GM18867 (cell line): Measurements from ENCODE around the gene PRMT2.
"Not testable (repeated sequence)": the region's sequence is repeated elsewhere in the genome, so short reads cannot be mapped to it uniquely, and the experiment has no call there.

Experiments used
- ATAC-seq: cut with Tn5 transposase; IDR thresholded peaks from one replicate; pipeline ENCODE4 v1.9.1; 2021; ENCODE audit warnings: mild to moderate bottlenecking, moderate library complexity; ENCODE audit not compliant: unreplicated experiment

Gene PRMT2

DNA sequence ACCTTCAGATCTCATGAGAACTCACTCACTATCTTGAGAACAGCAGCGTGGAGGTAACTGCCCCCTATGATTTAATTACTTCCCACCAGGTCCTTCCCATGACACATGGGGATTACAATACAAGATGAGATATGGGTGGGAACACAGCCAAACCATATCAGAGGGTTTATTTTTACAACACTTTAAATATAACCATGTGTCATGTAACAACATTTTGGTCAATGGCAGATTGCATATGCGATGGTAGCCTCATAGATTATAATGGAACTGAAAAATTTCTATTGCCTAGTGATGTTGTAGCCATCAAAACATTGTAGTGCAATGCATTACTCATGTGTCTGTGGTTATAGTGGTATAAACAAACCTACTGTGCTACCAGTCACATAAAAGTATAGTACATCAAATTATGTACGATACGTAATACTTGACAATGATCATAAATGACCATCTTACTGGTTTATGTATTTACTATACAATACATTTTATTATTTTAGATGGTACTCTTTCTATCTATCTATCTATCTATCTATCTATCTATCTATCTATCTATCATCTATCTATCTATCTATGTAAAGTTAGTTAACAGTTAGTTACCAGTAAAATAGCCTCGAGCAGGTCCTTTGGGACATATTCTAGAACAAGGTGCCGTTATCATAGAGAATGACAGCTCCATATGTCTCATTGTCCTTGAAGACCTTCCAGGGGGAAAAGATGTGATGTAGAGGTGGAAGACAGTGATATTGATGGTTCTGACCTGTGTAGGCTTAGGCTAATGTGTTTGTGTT is 18.0 kb upstream of the PRMT2 start:
- no peak for ATAC-seq

DNA sequence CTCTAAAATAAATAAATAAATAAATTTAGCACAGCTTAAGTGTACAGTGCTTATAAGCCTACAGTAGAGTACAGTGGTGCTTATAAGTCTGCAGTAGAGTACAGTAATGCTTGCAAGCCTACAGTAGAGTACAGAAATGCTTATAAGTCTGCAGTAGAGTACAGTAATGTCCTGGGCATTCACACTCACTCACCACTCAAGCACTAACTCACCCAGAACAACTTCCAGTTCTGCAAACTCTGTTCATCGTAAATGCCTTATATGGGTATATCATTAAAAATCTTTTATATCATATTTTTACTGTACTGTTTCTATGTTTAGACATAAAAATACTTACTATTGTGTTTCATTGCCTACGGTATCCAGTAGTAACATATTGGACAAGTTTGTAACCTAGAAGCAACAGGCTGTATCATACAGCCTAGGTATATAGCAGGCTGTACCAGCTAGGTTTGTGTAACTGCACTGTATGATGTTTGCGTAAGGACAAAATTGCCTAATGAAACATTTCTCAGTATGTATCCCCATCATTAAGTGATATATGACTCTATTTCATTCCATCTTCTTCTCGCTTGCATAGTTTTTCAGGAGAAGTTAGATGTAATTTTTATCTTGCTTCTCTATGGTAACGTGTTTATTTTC is 16.6 kb upstream of the PRMT2 start:
- no peak for ATAC-seq

- no peak for ATAC-seq
Observed at GRCh38 chr21:46619846-46620245, 15.6 kb upstream of the PRMT2 start.

DNA sequence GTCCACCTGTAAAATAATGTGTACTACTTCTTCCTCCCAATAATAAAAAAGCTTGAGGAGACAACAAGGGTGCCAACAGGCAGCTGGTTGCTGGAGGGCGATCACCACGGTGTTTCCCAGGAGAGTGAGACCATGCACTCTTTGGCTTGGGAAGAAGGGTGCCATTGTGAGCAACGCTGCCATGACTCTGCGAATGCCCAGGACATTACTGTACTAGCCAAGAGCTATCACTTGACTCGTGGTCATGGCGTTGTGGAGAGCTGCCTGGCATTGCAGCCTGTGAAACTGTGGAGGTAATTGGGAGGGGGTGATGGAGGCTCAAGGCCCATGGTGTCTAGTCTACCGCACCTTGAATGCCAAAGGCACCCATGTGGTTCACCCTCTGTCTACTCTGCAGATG is 14.6 kb upstream of the PRMT2 start:
- ATAC-seq, result no peak

DNA sequence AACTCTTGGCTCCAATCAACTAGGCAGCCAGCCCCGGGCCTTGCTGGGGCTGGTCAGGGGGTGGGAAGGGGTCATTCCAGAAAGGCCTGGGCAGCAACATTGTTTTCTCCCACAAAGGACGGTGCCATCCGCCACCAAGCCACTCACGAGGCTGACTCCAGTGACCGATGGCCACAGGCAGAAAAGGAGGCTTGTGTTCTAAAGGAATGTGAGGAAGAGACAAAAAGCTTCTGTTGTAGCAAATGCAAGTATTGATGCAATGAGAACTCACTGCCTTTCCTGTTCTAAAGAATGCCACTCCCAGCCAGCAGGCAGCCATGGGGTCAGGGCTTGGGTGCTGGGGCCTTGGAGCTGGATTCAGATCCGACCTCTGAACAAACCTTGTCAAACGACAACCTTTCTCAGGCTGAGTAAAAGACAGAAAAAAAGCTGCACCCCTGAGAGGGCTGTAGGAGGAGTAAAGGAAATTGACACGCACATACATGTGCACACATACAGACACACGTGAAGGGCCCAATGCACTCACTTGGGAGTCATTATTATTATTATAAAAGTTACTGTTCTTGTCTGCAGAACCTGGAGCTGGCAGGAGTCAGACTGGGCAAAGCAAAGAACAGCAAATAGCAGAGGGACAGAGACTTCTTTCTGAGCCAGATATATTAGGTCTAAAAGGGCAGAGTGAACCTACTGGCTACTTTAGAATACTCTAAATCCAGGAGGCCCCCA is 13.9 kb upstream of the PRMT2 start:
- no peak for ATAC-seq

DNA sequence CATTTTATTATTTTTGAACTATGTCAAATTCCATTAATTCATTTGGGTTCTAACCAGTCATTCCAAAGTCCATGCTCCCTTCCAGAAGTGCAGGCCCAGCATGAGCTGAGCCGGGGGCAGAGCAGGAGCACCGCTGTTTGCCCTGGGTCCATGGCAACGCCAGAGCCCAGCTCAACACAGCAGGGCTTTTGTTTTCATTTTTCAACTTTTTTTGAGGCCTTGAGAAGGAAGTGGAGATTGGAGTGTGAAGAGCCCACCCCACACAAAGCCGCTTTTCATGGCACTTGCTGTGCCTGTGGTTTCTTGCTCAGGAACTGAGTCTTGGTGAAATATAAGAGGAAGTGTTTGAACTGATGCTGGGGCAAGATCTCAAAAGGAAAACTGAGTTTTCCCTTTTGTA is 13.2 kb upstream of the PRMT2 start:
- no peak for ATAC-seq

DNA sequence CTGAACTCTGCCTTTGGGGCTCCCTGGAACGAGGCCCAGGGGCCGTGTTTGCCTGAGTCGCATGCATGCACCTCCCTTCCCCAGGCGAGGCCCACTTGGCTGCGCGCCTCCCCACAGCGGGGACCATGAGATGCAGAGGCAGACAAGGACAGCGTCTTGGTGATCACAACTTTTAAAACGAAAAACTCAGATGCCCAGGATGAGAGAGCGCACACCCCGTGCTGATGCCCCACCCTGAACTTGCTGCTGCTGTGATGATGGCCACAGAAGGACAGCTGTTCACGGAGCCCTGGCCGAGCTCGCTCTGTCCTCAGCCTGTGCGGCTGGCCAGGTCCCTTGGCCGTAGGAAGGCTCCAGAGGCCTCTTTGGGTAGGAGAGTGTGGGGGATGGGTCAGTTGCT is 11.4 kb upstream of the PRMT2 start:
- no peak for ATAC-seq

DNA sequence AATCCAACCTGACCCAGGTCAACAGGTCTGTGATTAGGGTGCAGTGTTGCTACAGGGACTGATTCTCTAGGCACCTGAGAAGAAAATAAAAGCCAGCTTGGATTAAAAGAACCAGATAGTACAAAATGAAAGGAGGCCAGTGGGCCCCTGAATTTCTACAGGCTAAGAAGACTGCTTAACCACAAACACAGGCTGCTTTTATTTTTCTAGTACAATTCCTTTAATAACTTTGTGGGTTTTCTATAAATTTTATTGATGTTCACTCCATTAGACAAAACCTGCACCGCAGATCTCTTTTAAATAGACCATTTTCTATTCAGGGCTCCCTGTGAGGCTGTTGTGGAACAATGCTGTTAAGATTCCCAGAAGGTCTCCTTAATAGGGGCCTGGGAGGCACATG is 9.7 kb upstream of the PRMT2 start:
- ATAC-seq, result no peak

DNA sequence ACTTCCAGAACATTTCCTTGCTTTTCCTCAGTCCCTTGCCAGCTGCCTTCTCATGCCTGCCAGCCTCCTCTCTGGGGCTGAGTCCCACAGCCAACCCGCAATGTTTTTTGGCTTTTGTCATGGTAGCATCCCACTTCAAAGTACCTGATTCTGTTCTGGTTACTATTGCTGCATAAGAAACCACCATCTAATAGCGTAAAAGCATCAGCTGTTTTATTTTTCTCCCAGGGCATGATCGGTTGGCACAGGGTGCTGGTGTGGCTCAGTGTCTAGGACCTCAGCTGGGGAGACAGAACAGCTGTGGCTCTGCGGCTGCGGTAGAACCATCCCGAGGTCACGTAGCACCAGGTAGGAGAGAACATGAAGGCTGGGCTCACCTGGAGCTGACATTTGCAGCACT is 8.9 kb upstream of the PRMT2 start:
- ATAC-seq, result no peak

- ATAC-seq, result no peak
Observed at GRCh38 chr21:46626975-46627501, 8.4 kb upstream of the PRMT2 start.

DNA sequence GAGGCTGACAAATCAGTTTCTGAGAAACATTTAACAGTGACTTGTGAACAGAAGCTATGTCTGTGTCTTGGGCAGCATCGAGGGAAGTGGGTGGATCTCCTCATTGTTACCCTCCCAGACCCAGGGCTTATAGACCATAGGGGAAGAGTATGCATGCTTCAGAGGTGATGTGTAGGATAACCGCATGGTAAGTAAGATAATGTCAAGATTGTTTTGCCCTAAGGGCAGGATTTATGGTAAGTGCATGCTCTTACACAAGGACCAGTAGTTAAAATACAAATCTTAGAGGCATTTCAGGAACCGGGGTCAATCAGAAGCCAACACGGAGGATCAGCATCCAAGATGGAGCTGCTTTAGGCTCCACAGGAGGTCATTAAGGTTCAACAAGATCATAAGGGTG is 7.7 kb upstream of the PRMT2 start:
- no peak for ATAC-seq

DNA sequence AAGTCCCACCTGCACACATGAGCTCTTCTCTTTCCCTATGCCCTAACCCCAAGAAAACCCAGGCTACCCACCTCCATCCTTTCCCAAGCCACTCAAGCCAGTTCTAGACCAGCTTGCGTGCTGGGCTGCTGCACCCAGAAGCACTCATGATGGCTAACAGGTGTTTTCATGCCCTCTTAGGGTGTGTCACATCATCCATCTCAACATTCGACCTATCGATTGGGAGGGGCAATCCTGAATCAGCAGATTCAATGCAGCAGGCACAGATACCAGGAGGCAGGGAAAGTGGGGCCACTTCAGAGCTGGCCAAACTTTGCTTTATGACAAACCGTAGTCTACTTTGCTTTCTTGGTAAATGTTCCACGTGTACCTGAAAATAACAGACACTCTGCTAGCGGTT is 6.6 kb upstream of the PRMT2 start:
- ATAC-seq, result no peak

DNA sequence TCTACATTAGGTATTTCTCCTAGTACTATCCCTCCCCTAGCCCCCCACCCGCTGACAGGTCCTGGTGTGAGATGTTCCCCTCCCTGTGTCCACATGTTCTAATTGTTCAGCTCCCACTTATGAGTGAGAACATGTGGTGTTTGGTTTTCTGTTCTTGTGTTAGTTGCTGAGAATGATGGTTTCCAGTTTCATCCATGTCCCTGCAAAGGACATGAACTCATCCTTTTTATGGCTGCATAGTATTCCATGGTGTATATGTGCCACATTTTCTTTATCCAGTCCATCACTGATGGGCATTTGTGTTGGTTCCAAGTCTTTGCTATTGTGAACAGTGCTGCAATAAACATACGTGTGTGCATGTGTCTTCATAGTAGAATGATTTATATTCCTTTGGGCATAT is 4.6 kb upstream of the PRMT2 start:
- not testable (repeated sequence) for ATAC-seq

DNA sequence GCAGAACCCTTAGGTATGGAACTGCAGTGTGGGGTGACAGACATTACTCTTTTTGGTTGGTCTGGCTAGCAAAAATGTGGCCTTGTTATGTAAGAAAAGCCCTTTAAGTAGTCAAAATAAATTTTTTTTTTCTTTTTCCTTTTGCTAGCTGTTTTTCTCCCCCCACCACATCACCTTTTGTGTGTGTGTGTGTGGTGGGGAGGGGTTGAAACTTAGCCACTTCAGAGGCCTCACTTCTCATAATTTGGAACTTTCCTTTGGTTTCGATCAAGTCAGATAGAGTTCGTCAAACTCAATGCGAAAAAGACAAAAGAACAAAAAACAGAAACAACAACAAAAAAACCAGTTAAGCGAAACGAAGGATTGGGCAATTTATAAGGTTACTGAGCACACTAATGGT is 1.9 kb upstream of the PRMT2 start:
- no peak for ATAC-seq

DNA sequence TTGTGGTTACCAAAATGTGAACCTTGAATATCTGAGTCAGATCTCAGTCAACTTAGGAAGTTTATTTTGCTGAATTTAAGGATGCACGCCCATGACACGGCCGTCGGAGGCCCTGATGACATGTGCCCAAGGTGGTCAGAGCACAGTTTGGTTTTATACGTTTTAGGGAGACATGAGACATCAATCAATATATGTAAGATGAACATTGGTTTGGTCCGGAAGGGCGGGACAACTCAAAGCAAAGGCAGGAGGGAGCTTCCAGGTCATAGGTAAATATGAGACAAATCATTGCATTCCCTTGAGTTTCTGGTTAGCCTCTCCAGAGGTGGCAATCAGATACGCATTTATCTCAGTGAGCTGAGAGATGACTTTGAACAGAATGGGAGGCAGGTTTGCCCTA is 1.0 kb upstream of the PRMT2 start:
- ATAC-seq, result no peak

GRCh38 chr21:46634966-46635323 is 529 bp upstream of the PRMT2 start:
- ATAC-seq, result no peak

- no peak for ATAC-seq
Observed at GRCh38 chr21:46636181-46636512, 673 bp downstream of the PRMT2 start.

- ATAC-seq, result no peak
Observed at GRCh38 chr21:46636550-46637285, 1.2 kb downstream of the PRMT2 start.

- ATAC-seq, result no peak
Observed at GRCh38 chr21:46637952-46638746, 2.7 kb downstream of the PRMT2 start.
